ENCODE data around the gene TMEM150B.

TMEM150B gene

DNA sequence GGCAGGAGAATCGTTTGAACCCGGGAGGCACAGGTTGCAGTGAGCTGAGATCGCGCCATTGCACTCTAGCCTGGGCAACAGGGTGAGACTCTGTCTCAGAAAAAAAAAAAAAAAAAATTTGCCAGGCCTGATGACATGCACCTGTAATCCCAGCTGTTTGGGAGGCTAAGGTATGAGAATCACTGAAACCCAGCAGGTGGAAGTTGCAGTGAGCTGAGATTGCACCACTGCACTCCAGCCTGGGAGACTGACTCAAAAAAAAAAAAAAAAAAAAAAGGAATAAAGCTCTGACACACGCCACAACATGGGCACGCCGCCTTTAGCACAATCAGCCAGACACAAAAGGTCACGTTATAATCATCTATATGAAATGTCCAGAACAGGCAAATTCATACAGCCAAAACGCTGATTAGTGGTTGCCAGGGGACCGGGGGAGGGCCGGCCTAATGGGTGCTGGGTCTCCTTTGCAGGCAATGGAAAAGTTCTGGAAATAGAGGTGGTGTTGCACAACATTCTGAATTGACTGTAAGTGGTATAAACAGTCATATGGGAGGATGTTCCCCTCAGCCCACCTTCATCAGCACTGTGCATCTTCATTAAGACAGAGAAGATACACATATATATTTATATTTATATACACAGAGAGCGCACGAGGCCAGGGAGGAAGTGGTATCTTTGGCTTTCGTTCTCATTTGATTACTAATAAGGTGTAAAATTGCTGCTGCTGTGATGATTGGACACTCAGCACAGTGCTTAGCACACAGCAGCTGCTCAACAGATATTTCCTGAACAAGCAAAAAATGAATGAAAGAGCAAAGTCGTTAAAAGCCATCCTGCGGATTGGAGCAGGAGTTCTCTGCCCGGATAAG lies 49.1 kb downstream of the TMEM150B start:
- no peak for DNase-seq

DNA sequence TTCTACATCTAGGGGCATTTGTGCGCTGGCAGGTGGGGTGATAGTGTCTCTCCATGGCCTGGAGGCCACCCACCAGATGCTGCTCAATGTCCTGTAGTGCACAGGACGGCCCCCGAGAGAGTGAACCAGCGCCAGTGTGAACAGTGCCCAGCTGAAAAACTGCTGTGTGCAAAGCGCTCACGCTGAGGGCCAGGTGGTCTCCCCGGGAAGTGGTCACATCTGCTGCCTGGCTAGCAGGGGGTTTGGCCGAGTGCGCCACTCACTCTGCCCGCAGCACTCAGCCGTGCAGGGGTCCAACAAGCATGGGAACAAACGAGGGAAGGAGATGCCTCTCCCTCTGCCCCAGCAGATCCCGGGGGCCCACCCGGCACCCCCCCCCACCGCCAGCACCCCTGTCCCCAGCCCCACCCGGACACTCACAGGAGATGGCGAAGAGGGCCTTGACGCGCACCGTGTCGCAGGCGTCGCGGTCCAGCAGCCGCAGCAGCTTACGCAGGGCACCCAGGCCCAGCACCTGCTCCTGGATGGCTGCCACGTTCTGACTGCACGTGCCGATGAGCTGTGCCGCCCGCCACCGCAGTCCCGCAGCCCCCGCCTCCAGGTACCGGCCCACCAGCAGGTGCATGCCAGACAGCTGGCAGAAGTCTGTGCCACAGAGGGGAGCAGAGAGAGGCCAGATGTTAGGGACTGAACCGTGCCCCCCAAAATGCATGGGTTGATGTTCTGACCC lies 51.0 kb downstream of the TMEM150B start:
- DNase-seq = no peak

DNA sequence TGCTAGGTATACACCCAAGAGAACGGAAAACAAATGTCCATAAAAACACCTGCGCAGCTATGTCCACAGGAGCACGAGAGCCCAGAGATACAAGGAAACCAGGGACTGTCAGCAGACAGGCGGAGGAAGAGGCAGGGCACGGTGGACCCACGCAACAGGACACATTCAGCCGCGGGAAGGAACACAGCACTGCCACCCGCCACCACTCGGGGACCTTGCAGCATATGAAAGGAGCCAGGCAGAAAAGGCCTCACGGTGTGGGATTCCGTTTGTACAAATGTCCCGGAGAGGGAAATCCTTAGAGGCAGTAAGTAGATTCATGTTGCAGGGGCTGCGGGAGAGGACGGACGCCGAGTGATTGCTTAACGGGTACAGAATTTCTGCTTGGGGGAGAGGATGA lies 53.0 kb downstream of the TMEM150B start:
- DNase-seq = no peak

DNA sequence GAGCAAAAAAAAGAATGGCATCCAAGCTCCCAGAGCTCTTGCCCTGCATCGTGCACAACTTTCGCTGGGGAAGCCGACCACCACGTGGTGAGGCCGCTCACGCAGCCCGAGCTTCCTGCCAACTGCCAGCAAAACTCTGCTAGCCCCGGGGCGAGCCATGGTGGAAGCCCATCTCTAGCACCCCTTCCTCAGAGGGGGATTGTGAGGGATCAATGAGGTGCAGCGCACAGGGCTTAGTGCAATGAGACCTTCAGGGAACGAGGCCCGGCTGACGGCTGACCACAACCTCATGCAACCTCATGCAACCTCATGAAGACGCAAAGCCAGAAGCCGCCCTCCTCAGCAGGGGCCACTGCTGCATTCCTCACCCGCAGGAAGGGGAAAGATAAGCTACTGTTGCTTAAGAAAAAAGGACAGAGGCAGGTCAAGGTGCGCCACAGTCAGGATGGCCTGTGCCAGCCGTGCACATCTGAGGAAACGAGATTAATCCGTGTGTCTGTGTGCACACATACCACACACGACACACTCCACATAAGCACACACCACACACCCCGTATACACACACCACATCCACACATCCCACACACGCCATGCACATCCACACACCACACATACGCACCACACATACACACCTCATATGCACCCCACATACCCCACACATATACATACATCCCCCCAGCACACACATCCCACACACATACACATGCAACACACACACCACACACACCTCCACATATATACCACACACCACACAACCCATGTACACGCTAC lies 54.8 kb downstream of the TMEM150B start:
- DNase-seq = no peak

DNA sequence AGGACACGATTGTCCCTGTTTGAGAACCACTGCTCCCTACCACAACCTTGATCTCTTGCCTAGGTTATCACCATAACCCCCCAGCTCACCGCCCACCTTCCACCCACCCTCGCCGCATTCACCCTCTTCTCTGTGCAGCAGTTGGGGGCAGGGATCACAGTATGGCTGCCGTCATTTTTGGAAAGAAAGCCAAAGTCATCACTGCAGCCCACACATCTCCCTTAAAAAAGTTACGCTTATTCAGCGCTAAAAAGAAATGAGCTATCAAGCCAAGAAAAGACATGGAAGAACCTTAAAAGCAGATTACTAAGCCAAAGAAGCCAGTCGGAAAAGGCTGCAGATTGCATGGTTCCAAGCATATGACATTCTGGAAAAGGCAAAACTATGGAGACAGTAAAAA lies 55.8 kb downstream of the TMEM150B start:
- no peak for DNase-seq

DNA sequence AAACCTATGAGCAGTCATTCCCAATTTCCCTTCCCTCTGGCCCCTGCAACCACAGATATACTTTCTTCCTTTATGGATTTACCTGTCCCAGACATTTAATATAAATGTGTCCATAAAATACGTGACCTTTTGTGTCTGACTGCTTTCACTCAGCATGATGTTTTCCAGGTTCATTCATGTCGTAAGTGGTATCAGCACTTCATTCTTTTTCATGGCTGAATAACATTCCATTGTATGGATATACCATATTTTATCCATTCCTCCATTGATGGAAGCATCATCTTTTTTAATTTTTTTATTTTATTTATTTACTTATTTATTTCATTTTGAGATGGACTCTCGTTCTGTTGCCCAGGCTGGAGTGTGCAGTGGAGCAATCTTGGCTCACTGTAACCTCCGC lies 58.3 kb downstream of the TMEM150B start:
- no peak for DNase-seq

DNA sequence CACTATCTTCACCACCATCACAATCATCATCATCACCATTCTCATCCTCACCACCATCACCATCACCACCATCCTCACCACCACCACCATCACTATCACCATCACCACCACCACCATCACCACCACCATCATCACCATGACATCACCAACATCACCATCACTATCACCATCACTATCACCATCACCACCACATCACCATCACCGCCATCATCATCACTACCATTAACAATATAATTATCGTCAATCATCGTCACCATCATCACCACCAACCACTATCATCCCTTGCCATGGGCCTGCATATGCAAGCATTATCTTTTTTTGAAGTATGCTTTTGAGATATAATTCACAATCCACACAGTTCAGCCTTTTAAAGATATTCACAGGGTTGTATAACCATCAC lies 58.7 kb downstream of the TMEM150B start:
- no peak for DNase-seq

DNA sequence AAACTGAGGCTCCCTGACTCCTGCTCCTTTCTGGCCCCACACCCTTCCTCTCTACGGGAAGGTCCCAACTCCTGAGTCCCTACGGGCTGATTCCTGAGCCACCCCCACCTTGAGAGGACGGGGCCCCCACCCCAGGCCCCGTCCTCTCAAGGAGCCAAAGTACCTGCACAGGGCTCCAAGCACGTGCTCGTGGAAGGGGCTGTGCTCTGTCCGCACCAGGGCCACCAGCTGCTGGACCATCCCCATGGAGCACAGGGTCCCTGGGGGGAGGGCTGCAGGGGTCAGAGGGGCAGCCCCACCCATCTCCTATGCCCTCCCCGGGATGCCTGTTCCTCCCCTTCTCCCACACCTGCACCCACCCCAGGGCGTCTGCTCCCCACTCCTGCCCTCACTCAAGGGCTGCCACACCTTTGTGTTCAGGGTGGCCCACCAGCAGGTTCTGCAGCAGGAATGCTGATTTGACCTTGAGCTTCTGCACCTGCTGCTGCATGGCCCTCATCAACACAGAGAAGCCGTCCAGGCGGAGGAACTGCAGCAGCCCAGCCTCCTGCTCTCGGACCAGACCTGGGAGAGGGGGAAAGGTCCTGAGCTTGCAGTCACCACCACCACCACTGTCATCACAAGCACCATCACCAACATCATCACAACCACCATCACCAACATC lies 59.3 kb downstream of the TMEM150B start:
- DNase-seq = no peak

DNA sequence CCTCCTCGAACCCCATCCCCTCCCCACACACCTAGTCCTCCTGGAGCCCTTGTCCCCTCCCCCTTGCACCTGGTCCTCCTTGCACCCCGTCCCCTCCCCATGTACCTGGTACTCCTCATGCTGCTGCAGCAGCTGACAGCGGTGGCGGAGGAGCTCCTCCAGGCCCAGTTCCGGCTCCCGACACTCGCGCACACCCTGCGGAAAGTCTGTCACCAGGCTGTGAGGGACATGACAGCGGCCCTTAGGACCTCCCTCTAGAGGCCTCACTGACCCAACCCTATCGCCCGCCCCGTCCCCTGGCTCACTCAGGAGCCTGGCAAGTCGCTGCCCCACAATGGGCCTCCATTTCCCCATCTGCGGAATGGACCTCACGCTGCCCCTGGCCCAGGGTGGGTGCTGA lies 60.0 kb downstream of the TMEM150B start:
- no peak for DNase-seq

DNA sequence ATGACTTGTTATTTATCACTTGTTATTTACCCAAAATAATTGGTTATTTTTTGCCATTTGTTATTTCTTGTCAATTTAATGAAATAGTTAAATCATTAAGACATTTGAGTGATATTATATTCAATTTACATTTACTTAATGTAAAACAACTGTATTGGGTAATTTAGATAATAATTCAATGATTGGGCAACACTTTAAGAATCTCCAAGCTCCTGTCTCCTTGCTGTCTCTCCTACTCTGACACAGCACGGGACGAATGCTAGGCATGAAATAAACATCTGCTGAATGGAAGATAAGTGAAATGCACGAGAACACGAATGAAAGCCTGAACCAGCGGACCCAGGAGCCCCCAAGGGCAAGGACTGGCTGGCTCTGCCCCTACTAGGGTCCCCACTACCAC lies 60.6 kb downstream of the TMEM150B start:
- no peak for DNase-seq

All from NCI-H774 (cell line).